C4-2B (cell line): Measurements from ENCODE around the gene KRT71.

Experiments
- H3K27ac ChIP-seq: fragments of 450-650 bp; 2 replicates; pipeline ENCODE4 v1.5.1; 2017
- ZFX ChIP-seq: fragments of 450-650 bp; IDR thresholded peaks from 2 replicates; pipeline ENCODE4 v1.6.1; 2017
- TF ChIP-seq, protein P1 (sequence below): fragments of 450-650 bp; conservative IDR thresholded peaks from 2 replicates; pipeline ENCODE4 v1.5.1; 2017; ENCODE audit warnings: mild to moderate bottlenecking

Gene KRT71

DNA sequence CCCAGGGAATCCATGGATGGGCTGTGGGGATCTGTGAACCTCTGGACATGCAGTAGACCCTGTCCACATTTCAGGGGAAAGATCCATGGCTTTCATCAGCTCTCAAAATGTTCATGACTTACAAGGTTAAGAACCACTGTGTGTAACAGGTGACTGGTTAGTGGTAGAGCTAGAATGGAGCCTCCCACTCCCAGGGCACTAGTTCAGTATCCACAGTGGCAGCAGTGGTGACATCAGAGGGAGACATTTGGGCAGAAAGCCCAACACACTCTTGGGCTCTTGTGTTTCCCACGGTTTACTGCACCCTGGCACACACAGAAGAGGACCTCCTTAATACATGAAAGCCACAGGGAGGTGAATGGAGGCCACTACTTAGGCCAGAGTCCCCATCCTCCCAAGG, 11.6 kb upstream of the KRT71 start:
- no peak for TF ChIP-seq ZFX
- TF ChIP-seq, protein P1, sequence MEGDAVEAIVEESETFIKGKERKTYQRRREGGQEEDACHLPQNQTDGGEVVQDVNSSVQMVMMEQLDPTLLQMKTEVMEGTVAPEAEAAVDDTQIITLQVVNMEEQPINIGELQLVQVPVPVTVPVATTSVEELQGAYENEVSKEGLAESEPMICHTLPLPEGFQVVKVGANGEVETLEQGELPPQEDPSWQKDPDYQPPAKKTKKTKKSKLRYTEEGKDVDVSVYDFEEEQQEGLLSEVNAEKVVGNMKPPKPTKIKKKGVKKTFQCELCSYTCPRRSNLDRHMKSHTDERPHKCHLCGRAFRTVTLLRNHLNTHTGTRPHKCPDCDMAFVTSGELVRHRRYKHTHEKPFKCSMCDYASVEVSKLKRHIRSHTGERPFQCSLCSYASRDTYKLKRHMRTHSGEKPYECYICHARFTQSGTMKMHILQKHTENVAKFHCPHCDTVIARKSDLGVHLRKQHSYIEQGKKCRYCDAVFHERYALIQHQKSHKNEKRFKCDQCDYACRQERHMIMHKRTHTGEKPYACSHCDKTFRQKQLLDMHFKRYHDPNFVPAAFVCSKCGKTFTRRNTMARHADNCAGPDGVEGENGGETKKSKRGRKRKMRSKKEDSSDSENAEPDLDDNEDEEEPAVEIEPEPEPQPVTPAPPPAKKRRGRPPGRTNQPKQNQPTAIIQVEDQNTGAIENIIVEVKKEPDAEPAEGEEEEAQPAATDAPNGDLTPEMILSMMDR: no peak
- no peak overlapping the region for H3K27ac ChIP-seq

DNA sequence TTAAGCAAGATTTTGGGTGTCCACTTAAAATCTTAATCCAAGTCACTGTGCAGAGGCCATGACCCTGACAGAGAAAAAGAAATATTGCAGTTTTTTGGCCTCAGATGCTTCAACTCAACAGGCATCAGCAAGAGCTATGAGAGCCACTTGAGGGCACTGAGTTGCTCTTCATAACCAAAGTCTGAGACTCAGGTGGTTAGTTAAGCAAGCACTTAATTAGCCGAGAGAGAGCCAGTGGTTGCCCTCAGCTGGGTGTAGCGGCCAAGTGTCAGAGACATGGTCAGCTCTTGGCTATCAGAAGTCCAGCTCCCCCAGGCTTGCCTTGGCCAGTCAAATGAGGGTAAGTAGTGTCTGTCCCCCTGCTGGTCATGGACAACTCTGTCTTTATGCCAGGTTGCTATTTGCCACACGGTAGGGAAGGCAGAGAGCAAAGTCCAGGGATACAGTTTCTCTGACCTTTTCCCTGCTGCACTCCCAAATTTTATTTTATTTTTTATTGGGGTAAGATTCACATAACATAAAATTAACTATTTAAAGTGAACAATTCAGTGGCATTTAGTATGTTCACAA, 9.0 kb upstream of the KRT71 start:
- no peak overlapping the region for H3K27ac ChIP-seq
- TF ChIP-seq, protein P1: no peak; the same call in 1 of the 2 replicates
- TF ChIP-seq ZFX: no peak

DNA sequence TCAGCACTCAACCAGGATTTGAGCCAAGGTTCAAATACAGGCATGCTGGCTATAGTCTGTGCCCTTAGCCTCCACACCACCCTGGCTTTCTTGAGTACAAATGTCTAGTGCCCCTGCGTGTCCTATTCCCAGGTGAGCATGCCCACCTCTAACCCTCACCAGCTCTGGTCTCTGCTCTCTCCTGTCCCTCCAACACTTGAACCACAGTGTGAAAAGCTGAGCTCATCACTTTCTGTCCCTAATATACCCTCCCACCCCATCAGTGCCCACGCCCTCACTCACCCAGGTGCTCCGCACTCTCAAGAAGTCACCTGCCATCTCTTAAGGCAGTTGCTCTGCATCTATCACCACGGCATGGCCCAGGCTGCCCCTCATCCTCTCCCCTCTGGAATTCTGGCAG, 7.0 kb upstream of the KRT71 start:
- no peak overlapping the region for H3K27ac ChIP-seq
- no peak for TF ChIP-seq ZFX
- TF ChIP-seq, protein P1: no peak

DNA sequence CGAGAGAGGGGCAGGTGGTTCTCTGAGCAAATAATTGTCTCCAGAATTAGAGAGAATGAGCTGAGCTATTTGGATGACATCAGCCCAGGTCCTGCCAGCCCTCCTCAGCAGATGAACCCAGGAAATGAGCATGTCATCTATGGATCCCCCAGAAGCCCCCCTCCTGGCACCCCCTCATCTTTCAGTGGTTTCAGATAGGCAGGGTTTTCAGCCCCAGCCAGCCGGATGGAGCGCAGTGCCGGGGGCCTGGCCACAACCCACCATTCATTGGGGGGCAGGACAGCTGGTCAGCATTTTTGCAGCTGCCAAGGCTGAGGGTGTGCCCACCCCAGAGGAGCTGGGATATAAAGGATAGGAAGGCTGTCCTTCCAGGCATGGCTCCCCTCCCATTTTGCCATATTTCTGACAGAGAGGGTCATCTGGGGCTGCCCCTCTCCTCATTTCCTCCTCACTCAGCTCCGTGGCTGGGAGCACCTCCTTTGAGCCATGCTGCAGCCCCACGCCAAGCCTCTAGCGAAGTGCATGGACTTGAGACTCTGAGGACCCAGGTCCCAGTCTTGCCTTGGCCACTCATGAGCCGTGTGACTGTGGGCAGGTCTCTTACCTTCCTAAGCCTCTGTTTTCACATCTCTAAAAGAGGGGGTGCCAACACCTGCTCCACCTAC, 6.0 kb upstream of the KRT71 start:
- no peak for TF ChIP-seq ZFX
- TF ChIP-seq, protein P1: no peak
- H3K27ac ChIP-seq: no peak overlapping the region

DNA sequence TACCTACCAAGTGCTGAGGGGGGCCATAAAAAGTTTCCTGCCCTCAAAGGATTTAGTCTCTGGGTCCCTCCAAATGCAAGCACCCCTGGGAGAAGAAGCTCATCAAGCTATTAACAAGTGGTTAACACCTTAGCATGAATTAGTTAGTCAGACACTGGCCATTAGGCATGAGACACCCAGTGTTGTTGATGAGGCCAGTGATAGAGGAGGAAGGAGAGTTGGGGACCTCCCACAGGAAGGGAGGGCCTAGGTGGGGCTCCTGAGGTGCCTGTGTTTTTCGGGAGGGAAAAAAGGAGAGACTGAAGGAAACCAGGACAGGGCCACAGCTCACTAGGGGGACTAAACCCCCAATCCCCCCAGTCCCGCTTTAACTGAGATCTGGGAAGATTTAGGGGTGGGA, 4.5 kb upstream of the KRT71 start:
- H3K27ac ChIP-seq: no peak overlapping the region
- TF ChIP-seq, protein P1: no peak
- no peak for TF ChIP-seq ZFX

DNA sequence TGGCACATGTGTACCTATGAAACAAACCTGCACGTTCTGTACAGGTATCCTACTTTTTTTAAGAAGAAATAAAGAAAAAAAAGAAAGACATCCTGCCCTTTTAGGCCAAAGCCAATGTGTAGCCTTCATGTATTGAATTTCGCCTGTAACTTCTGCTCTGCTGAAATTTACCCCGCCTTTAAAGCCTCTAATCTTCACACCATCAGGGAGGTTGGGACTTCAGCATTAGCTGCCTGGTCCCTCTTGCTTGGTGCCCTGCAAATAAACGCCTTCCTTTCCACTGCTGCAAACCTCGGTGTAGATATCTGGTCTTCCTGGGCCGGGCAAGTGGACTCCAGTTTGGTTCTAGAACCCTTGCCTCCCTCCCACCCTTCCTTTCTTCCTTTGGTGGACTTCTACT, 2.6 kb upstream of the KRT71 start:
- no peak overlapping the region for H3K27ac ChIP-seq
- TF ChIP-seq ZFX: no peak
- TF ChIP-seq, protein P1: no peak

DNA sequence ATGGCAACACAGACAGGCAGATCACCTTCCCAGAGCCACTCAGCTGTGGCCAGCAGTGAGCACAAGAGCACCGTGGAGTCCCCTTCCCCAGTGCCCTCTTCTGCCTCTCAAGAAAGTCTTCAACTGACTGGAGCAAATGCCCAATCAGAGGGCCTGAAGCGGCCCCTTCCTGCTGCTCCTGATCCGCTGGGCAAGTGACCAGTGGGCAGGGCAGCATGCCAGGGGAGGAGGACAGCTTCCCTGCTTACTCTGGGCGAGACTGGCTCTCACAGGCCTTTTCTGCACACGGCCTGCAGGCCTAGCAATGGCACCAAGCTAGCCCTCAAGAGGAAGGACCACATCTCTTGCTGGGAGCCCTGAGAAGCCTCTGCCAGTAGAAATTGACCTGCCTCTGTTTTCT, 890 bp downstream of the KRT71 start:
- H3K27ac ChIP-seq: no peak overlapping the region
- TF ChIP-seq, protein P1: no peak
